Measurements from ENCODE around the gene EP400. TPM values are rescaled to one million over a fixed set of nuclear protein-coding genes. Genes with fewer than 3 reads are reported as not detected.

The EP400 gene
- total and polyA plus RNA-seq, 2 of the 8 experiments (the other 6 are each of a cell fraction or from before 2014, with no cell fraction given) = 13.1 to 69.7 TPM

DNA sequence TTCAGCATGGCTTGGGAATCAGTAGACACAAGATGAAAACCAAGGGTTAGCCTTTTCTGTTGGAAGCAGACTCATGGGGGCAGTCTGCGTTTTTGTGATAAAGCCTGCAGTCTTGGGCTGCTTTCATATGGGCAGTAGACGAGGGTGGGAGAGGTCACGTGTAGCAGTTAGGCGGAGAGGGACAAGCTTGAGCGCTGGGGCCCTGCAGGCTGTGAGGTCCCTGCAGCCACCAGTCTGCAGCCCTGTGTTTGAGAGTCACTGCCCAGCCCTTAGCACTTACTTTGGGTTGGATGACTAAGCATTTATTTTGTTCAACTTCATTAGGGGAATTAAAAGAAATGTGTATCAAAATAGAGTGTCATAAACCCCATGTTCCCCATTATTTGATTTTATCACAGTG, 37.2 kb downstream of the EP400 start:
- 0 out of 2 replicates have a peak overlapping the region, but pooled peaks have one; percentile 7 for H3K27ac ChIP-seq (ENCODE audit: low read depth, low read length)
- FAIRE-seq = no peak

More for the DNA sequence above, 37.2 kb downstream of the EP400 start:
- H3K18ac ChIP-seq (ENCODE audit: extremely low read depth, low read length) = no peak overlapping the region
- no peak overlapping the region for H4K5ac ChIP-seq (ENCODE audit: insufficient read length, low read depth, low read length)
- H3K36me3 ChIP-seq (ENCODE audit: control insufficient read depth in 2 of 4, insufficient read depth in 4 of 4, low read length in 3 of 4) = peaks cover 2 to 44% (median 11%) of the 10 kb centered on the region in 4 experiments; a peak in 6 of 8 replicates
- H3K4me1 ChIP-seq (replicated peaks in 1 of 4; ENCODE audit: control insufficient read depth in 3 of 4, insufficient read depth in 4 of 4, low read length in 3 of 4) = peaks cover 13 to 27% (median 22%) of the 10 kb centered on the region in 4 experiments
- no peak overlapping the region for H3K56ac ChIP-seq (replicated peaks; ENCODE audit: insufficient read length, low read depth, low read length)
- H3K4me3 ChIP-seq (ENCODE audit: extremely low read depth in 1 of 4, insufficient read depth in 2 of 4, low read depth in 3 of 4, low read length in 4 of 4) = no peak overlapping the region
- no peaks in the 10 kb centered on the region for H4K20me1 ChIP-seq (replicated peaks in 1 of 2; ENCODE audit: control insufficient read depth in 1 of 2, insufficient read depth in 2 of 2, low read length in 2 of 2)
- no peak overlapping the region for H4K8ac ChIP-seq (ENCODE audit: extremely low read depth, insufficient read depth, low read length)
- no peaks in the 10 kb centered on the region for H3K9me3 ChIP-seq (ENCODE audit: insufficient read depth in 2 of 2, low read depth in 1 of 2, low read length in 1 of 2)
- H3K14ac ChIP-seq (ENCODE audit: insufficient read length) = no peak overlapping the region
- ChIA-PET CTCF (ENCODE audit: partially characterized antibody) (interaction anchor here (1.6 to 4.2 kb wide), 2 partner anchors 10 to 15 kb away, joined by 6 to 17 read pairs; no protein-coding TSS in a partner anchor), POLR2A (ENCODE audit: partially characterized antibody) (interaction anchor here (2.0 to 2.1 kb wide), 2 partner anchors 9 to 57 kb away, joined by 5 to 10 read pairs; no protein-coding TSS in a partner anchor)
- no peak for DNase-seq (ENCODE audit: low read depth in 1 of 2, low spot score in 2 of 2)
- WGBS, 2 experiments (ENCODE audit: extremely low coverage in 1 of 2, insufficient coverage in 1 of 2, insufficient read length in 1 of 2, insufficient replicate concordance in 2 of 2, low coverage in 1 of 2, low lambda C conversion rate in 2 of 2, missing lambda C conversion rate in 1 of 2) = 83% methylated on average over 5 of the region's 5 CpGs; no CpG with 5 or more reads in 1 of the 2 experiments
- H3K23ac ChIP-seq (ENCODE audit: insufficient read length) = no peak overlapping the region
- H3K9ac ChIP-seq (replicated peaks in 1 of 4; ENCODE audit: extremely low read depth in 1 of 4, low read depth in 3 of 4, low read length in 3 of 4) = no peak overlapping the region
- no peak overlapping the region for H4K91ac ChIP-seq (replicated peaks; ENCODE audit: insufficient read length, low read length)
- no peak for TF ChIP-seq NRF1 (IDR thresholded peaks at IDR 0.05; ENCODE audit: low read depth, low read length)
- no peak for TF ChIP-seq CHD2 (IDR thresholded peaks at IDR 0.05; ENCODE audit: low read length)
- no peak for TF ChIP-seq TEAD4 (IDR thresholded peaks at IDR 0.05; ENCODE audit: low read depth, low read length)
- 0 out of 2 replicates have a peak, but pooled peaks have one; percentile 7 for TF ChIP-seq MAFK (IDR thresholded peaks at IDR 0.05; ENCODE audit: low read depth, low read length)
- no peak overlapping the region for H2BK15ac ChIP-seq (ENCODE audit: low read length)
- 0 out of 2 replicates have a peak overlapping the region, but pooled peaks have one; percentile 17 for H2BK12ac ChIP-seq (ENCODE audit: low read depth, low read length)
- no peaks in the 10 kb centered on the region for H3K79me1 ChIP-seq (ENCODE audit: low read depth, low read length)
- H3K27me3 ChIP-seq (replicated peaks in 1 of 4; ENCODE audit: control insufficient read depth in 3 of 4, extremely low read depth in 1 of 4, insufficient read depth in 3 of 4, low read length in 3 of 4) = no peaks in the 10 kb centered on the region
- H3K79me2 ChIP-seq (ENCODE audit: control insufficient read depth in 1 of 2, insufficient read depth in 2 of 2, low read length in 2 of 2) = 0 out of 4 replicates have a peak, but pooled peaks cover 0 to under 1% of the 10 kb centered on the region in 2 experiments
- H2BK5ac ChIP-seq (ENCODE audit: low read depth, low read length) = 0 out of 2 replicates have a peak overlapping the region, but pooled peaks have one; percentile 60
- H2AK5ac ChIP-seq (ENCODE audit: low read depth, low read length) = no peak overlapping the region
- H3K4ac ChIP-seq (replicated peaks; ENCODE audit: insufficient read length, low read depth, low read length) = no peak overlapping the region
- no peak overlapping the region for H3K4me2 ChIP-seq (ENCODE audit: insufficient read depth in 1 of 2, low read depth in 2 of 2, low read length in 2 of 2)
- no peak overlapping the region for H2BK120ac ChIP-seq (replicated peaks; ENCODE audit: low read depth, low read length)
- no peak overlapping the region; the same call in 1 of the 2 replicates for H2BK20ac ChIP-seq (ENCODE audit: low read length)
- H2AFZ ChIP-seq (ENCODE audit: low read length) = no peak overlapping the region
- H3K23me2 ChIP-seq (ENCODE audit: low read depth, low read length) = no peaks in the 10 kb centered on the region

Measured in H1 (cell line).